ENCODE data around the gene ZNF12.

GRCh38 chr7:6647080-6647479, 59.7 kb downstream of the ZNF12 start:
- TF ChIP-seq CTCF (IDR thresholded peaks at IDR 0.05; ENCODE audit: poor library complexity, severe bottlenecking) (no peak), EZH2 (IDR thresholded peaks at IDR 0.05; ENCODE audit: borderline replicate concordance, insufficient read depth, low read length, poor library complexity, severe bottlenecking) (no peak), TAF1 (IDR thresholded peaks at IDR 0.05; ENCODE audit: low read depth) (no peak)
